ENCODE results near the gene ATP8B3. TPM values are rescaled to one million over a fixed set of nuclear protein-coding genes. Genes with fewer than 3 reads are reported as not detected.

The ATP8B3 gene
- total and polyA plus RNA-seq, 5 donors from 2014 or later: 1.1 to 12.2 (median 3.2) TPM

DNA sequence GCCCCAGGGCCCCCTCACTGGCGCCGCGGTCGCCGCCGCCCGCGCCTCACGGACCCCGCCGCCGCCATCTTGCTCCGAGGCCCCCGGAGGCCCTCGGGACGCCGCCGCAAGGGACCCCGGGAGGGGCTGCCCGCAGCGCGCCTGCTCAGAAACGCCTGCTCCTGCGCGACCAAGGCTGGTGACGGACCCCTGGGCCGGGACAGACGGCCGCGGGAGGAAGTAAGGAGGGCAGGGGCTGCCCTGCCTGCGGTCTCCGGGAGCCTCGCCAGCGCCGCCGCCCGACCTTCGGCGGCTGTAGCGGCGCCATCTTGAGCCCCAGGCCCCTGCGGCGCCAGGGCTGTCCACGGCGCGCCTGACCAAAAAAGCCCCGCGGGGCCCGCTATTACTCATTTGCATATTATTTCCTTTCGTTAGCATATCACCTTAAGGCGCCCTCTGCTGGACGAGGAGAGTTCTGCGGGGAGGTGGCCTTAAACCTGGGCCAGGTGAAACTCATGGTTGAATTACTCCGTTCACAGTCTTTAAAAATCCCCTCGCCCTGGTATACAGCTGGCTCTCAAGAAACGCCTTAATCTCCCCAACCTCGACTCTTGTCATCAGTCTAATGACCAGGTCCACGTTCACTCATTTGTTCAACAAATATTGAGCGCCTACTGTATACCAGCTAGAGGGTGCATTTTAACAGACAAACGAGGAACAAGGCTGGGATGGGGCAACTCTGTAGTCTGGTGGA is 36.5 kb upstream of the ATP8B3 start, which contains the start of gene REXO1:
Gene REXO1, minus strand, starts transcription at position 85 of the 733 bp plus-strand sequence. CDS start 125 bp downstream, outside the sequence.
- peaks cover 4% of the 10 kb centered on the region for H3K27me3 Mint-ChIP-seq
- Histone ChIP-seq H3K27me3 (ENCODE audit: control insufficient read depth, insufficient read depth, low read length) (no peaks in the 10 kb centered on the region), H3K9me3 (ENCODE audit: control insufficient read depth in 2 of 2, low read length in 2 of 2) (no peaks in the 10 kb centered on the region), H3K36me3 (ENCODE audit: control insufficient read depth, insufficient read depth, low read length) (peaks cover 6% of the 10 kb centered on the region), H3K27ac (ENCODE audit: insufficient read depth, low read length, poor library complexity, severe bottlenecking) (peak within 1 kb of the TSS; percentile 96), H3K4me1 (ENCODE audit: control insufficient read depth, insufficient read depth, low read length, poor library complexity, severe bottlenecking) (peaks cover 73% of the 10 kb centered on the region), H3K4me3 (ENCODE audit: low read depth, low read length) (peak within 1 kb of the TSS; percentile 90)
- H3K4me3 Mint-ChIP-seq: peak within 1 kb of the TSS; percentile 89 to 93 (median 92)
- ATAC-seq (ENCODE audit: low read depth in 2 of 2): peak; percentile 79 to 85
- H3K36me3 Mint-ChIP-seq: peaks cover 9% of the 10 kb centered on the region
- H3K9me3 Mint-ChIP-seq: no peaks in the 10 kb centered on the region
- DNase-seq: peak; percentile 96 to 99 (median 97)
- H3K4me1 Mint-ChIP-seq: peaks cover 0 to 72% (median 26%) of the 10 kb centered on the region in 4 donors
- peak within 1 kb of the TSS; percentile 81 to 94 (median 90) for H3K27ac Mint-ChIP-seq

DNA sequence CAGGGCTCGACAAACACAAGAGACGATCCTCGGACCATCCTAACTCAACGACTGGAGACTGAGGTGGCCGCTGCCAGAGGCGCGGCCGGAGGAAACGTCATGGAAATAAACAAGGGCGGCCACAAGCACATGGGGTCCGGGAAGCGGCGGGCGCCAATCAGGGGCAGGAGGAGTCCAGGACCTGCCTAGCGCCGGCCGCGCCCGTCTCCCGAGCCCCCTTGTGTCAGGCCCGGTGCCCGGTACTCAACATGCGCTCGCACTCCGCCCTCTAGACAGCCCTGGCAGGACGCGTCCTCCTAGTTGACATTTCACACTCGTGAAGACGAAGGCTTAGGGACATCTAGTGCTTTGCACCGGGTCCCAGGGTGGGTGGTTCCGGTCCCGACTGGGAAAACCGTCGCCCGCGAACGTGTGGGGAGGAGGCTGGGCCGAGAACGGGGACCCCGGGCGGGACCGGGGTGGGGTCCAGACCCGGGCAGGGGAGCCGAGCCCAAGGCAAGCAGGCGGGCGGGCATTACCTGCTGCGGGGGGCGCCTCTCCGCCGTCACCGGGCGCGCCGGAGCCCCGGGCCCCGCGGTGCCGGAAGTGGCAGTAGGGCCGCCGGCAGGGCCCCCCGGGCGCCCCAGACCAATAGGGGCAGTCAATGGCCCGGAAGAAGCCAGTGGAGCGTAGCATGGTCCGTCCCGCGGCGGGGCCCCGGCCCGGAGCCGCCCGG is 35.8 kb upstream of the ATP8B3 start:
- Mint-ChIP-seq H3K27me3 (peaks cover 4% of the 10 kb centered on the region), H3K4me1 (peaks cover 0 to 68% (median 21%) of the 10 kb centered on the region in 4 donors), H3K36me3 (peaks cover 6% of the 10 kb centered on the region), H3K27ac (peak overlapping the region; percentile 72 to 94 (median 77)), H3K4me3 (peak overlapping the region; percentile 89 to 93 (median 92)), H3K9me3 (peaks cover 0 to under 1% (median 0%) of the 10 kb centered on the region in 7 donors)
- Histone ChIP-seq H3K4me3 (ENCODE audit: low read depth, low read length) (peak overlapping the region; percentile 90), H3K27me3 (ENCODE audit: control insufficient read depth, insufficient read depth, low read length) (no peaks in the 10 kb centered on the region), H3K4me1 (ENCODE audit: control insufficient read depth, insufficient read depth, low read length, poor library complexity, severe bottlenecking) (peaks cover 73% of the 10 kb centered on the region), H3K27ac (ENCODE audit: insufficient read depth, low read length, poor library complexity, severe bottlenecking) (peak overlapping the region; percentile 96), H3K9me3 (ENCODE audit: control insufficient read depth in 2 of 2, low read length in 2 of 2) (no peaks in the 10 kb centered on the region), H3K36me3 (ENCODE audit: control insufficient read depth, insufficient read depth, low read length) (peaks cover 6% of the 10 kb centered on the region)
- DNase-seq (peak in 2 of 3 donors; percentile 17 to 30), ATAC-seq (ENCODE audit: low read depth in 2 of 2) (peak; percentile 4 to 6)

DNA sequence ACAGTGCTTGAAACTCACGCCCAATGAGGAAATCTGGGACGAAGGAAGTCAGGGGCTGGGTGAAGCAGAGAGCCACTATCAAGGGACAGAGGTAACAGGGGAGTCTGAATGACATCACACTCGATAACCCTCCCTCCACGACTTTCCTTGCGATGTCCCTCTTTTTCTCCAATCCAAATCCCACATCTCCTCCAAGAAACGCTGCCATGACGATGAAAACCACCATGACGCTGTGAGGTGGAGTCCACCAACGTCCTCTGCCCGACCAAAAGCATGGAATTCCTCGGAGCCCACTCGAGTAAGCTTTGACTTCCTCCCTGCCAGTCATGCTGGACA is 35.2 kb upstream of the ATP8B3 start:
- ATAC-seq (ENCODE audit: low read depth in 2 of 2) (no peak), DNase-seq (no peak)
- no peaks in the 10 kb centered on the region for H3K9me3 ChIP-seq (ENCODE audit: control insufficient read depth in 2 of 2, low read length in 2 of 2)
- Mint-ChIP-seq H3K27me3 (peaks cover 4% of the 10 kb centered on the region), H3K4me1 (peaks cover 0 to 71% (median 21%) of the 10 kb centered on the region in 4 donors), H3K4me3 (peak overlapping the region; percentile 89 to 93 (median 92)), H3K9me3 (peaks cover 0 to 2% (median 0%) of the 10 kb centered on the region in 7 donors), H3K36me3 (peaks cover 6% of the 10 kb centered on the region), H3K27ac (peak overlapping the region; percentile 72 to 94 (median 90))
- H3K4me1 ChIP-seq (ENCODE audit: control insufficient read depth, insufficient read depth, low read length, poor library complexity, severe bottlenecking): peaks cover 73% of the 10 kb centered on the region
- peaks cover 6% of the 10 kb centered on the region for H3K36me3 ChIP-seq (ENCODE audit: control insufficient read depth, insufficient read depth, low read length)
- no peaks in the 10 kb centered on the region for H3K27me3 ChIP-seq (ENCODE audit: control insufficient read depth, insufficient read depth, low read length)
- H3K4me3 ChIP-seq (ENCODE audit: low read depth, low read length): peak overlapping the region; percentile 90
- peak overlapping the region; percentile 96 for H3K27ac ChIP-seq (ENCODE audit: insufficient read depth, low read length, poor library complexity, severe bottlenecking)

DNA sequence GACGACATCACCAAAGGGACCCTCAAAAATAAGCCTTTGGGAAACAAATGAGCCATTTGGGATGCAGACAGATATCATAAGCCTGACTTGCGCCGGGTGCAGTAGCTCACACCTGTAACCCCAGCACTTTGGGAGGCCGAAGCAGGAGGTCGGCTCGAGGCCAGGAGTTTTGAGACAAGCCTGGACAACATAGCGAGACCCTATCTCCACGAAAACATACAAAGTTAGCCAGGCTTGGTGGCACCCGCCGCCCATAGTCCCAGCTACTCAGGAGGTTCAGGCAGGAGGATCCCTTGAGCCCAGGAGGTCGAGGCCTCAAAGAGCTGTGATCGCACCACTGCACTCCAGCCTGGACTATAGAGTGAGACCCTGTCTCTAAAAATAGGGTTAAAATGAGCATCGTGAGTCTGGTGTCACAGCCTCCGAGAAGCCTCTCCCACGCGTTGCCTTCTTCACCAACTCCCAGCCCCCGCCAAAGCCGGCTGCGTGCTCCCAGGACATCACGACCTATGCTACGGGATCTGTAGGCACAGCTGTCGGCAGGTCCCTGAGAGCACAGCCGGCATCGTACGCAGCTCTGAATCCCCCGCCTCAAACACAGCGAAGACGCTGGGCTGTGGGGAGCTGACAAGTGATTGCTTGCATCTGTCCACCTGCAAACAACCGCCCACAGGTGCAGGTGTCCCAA is 34.6 kb upstream of the ATP8B3 start:
- H3K36me3 Mint-ChIP-seq: peaks cover 6% of the 10 kb centered on the region
- peak overlapping the region; percentile 90 for H3K4me3 ChIP-seq (ENCODE audit: low read depth, low read length)
- peak overlapping the region in 2 of 3 donors; percentile 72 to 94 for H3K27ac Mint-ChIP-seq
- no peak for DNase-seq
- peaks cover 4% of the 10 kb centered on the region for H3K27me3 Mint-ChIP-seq
- H3K27me3 ChIP-seq (ENCODE audit: control insufficient read depth, insufficient read depth, low read length): no peaks in the 10 kb centered on the region
- H3K9me3 Mint-ChIP-seq: peaks cover 0 to 2% (median 0%) of the 10 kb centered on the region in 7 donors
- peaks cover 0 to 74% (median 23%) of the 10 kb centered on the region in 4 donors for H3K4me1 Mint-ChIP-seq
- no peak for ATAC-seq (ENCODE audit: low read depth in 2 of 2)
- H3K9me3 ChIP-seq (ENCODE audit: control insufficient read depth in 2 of 2, low read length in 2 of 2): no peaks in the 10 kb centered on the region
- H3K27ac ChIP-seq (ENCODE audit: insufficient read depth, low read length, poor library complexity, severe bottlenecking): peak overlapping the region; percentile 96
- H3K36me3 ChIP-seq (ENCODE audit: control insufficient read depth, insufficient read depth, low read length): peaks cover 6% of the 10 kb centered on the region
- peak overlapping the region; percentile 89 to 93 (median 92) for H3K4me3 Mint-ChIP-seq
- H3K4me1 ChIP-seq (ENCODE audit: control insufficient read depth, insufficient read depth, low read length, poor library complexity, severe bottlenecking): peaks cover 71% of the 10 kb centered on the region

DNA sequence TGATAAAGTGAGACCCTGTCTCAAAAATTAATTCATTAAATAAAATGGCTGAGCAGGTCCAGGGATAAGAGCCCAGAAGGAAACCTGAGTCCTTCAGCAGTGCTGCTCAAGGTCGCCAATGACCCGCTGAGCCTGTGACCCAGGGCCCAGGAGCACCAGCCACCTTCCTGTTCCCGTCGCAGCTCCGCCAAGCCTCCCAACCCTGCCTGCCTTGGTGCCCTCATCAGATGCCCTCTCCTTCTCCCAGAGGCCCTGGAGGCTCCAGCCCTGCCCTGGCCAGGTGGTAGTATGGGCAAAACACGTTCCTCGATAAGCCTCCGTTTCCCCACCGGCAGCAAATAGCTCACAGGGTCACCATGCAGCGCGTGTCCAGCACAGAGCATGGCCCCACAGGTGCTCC is 33.6 kb upstream of the ATP8B3 start:
- Mint-ChIP-seq H3K27ac (no peak overlapping the region), H3K4me3 (peak overlapping the region in 3 of 4 donors; percentile 84 to 92 (median 91)), H3K9me3 (peaks cover 0 to 2% (median 0%) of the 10 kb centered on the region in 7 donors), H3K27me3 (peaks cover 4% of the 10 kb centered on the region), H3K4me1 (peaks cover 0 to 74% (median 24%) of the 10 kb centered on the region in 4 donors), H3K36me3 (peaks cover 6% of the 10 kb centered on the region)
- H3K9me3 ChIP-seq (ENCODE audit: control insufficient read depth in 2 of 2, low read length in 2 of 2): no peaks in the 10 kb centered on the region
- no peaks in the 10 kb centered on the region for H3K27me3 ChIP-seq (ENCODE audit: control insufficient read depth, insufficient read depth, low read length)
- H3K27ac ChIP-seq (ENCODE audit: insufficient read depth, low read length, poor library complexity, severe bottlenecking): no peak overlapping the region
- H3K36me3 ChIP-seq (ENCODE audit: control insufficient read depth, insufficient read depth, low read length): peaks cover 6% of the 10 kb centered on the region
- ATAC-seq (ENCODE audit: low read depth in 2 of 2): no peak
- peaks cover 71% of the 10 kb centered on the region for H3K4me1 ChIP-seq (ENCODE audit: control insufficient read depth, insufficient read depth, low read length, poor library complexity, severe bottlenecking)
- no peak for DNase-seq
- H3K4me3 ChIP-seq (ENCODE audit: low read depth, low read length): no peak overlapping the region

DNA sequence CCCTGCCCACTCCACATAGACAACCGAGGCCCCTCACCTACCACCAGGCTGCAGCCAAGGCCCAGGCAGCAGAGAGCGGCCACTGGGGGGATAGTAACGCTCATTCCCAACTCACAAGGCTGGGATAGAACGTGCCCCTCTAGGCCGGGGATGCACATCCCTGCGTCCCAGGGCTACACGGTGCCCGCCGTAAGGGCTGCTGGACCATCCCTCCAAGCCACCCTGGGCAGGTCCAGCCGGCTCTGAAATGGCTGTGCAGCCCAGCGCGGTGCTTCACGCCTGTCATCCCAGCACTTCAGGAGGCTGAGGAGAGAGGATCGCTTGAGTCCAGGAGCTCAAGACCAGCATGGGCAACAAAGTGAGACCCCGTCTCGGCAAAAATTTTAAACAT is 33.0 kb upstream of the ATP8B3 start:
- peaks cover 4% of the 10 kb centered on the region for H3K27me3 Mint-ChIP-seq
- Histone ChIP-seq H3K9me3 (ENCODE audit: control insufficient read depth in 2 of 2, low read length in 2 of 2) (no peaks in the 10 kb centered on the region), H3K27ac (ENCODE audit: insufficient read depth, low read length, poor library complexity, severe bottlenecking) (no peak overlapping the region), H3K36me3 (ENCODE audit: control insufficient read depth, insufficient read depth, low read length) (peaks cover 6% of the 10 kb centered on the region), H3K4me1 (ENCODE audit: control insufficient read depth, insufficient read depth, low read length, poor library complexity, severe bottlenecking) (peaks cover 71% of the 10 kb centered on the region), H3K27me3 (ENCODE audit: control insufficient read depth, insufficient read depth, low read length) (no peaks in the 10 kb centered on the region), H3K4me3 (ENCODE audit: low read depth, low read length) (no peak overlapping the region)
- peaks cover 0 to 2% (median 0%) of the 10 kb centered on the region in 7 donors for H3K9me3 Mint-ChIP-seq
- H3K4me1 Mint-ChIP-seq: peaks cover 0 to 75% (median 24%) of the 10 kb centered on the region in 4 donors
- H3K4me3 Mint-ChIP-seq: peak overlapping the region in 3 of 4 donors; percentile 11 to 92 (median 24)
- ATAC-seq (ENCODE audit: low read depth in 2 of 2): no peak
- peaks cover 6% of the 10 kb centered on the region for H3K36me3 Mint-ChIP-seq
- H3K27ac Mint-ChIP-seq: no peak overlapping the region
- no peak for DNase-seq

DNA sequence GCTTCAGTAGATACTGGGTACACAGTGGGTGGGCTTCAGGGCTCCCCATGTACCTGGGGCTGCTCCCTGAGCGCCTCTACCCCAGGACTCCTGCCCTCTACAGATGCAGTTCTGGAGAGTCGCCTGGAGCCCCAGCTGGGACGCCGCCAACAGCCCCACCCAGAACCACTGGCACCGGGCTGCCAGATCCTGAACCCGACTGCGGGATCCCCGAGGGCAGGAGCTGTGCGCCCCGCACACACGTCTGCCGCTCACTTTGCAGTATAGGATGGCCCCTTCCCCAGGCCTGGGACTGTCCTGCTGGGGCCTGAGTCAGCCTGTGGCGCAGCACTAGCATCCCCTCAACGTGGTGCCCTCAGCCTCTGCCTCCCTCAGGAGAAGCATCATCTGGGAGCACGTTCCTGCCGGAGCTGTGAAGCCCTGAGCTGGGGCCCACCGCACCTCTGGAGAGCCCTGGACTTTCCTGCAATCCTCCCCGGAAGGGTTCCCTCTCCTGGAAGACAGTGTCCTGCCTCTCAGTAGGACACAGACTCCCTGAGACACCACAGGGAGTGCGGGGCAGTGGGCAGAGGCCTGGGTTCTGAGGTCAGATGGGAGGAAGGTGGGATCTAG is 32.5 kb upstream of the ATP8B3 start:
- H3K4me1 Mint-ChIP-seq: peaks cover 0 to 75% (median 22%) of the 10 kb centered on the region in 4 donors

More for the DNA sequence above, 32.5 kb upstream of the ATP8B3 start:
- Histone ChIP-seq H3K4me1 (ENCODE audit: control insufficient read depth, insufficient read depth, low read length, poor library complexity, severe bottlenecking) (peaks cover 71% of the 10 kb centered on the region), H3K36me3 (ENCODE audit: control insufficient read depth, insufficient read depth, low read length) (peaks cover 6% of the 10 kb centered on the region), H3K27ac (ENCODE audit: insufficient read depth, low read length, poor library complexity, severe bottlenecking) (no peak overlapping the region), H3K27me3 (ENCODE audit: control insufficient read depth, insufficient read depth, low read length) (no peaks in the 10 kb centered on the region), H3K4me3 (ENCODE audit: low read depth, low read length) (no peak overlapping the region), H3K9me3 (ENCODE audit: control insufficient read depth in 2 of 2, low read length in 2 of 2) (no peaks in the 10 kb centered on the region)
- Mint-ChIP-seq H3K36me3 (peaks cover 6% of the 10 kb centered on the region), H3K27ac (no peak overlapping the region), H3K4me3 (peak overlapping the region in 3 of 4 donors; percentile 11 to 92 (median 24)), H3K27me3 (peaks cover 4% of the 10 kb centered on the region), H3K9me3 (peaks cover 0 to 2% (median 0%) of the 10 kb centered on the region in 7 donors)
- ATAC-seq (ENCODE audit: low read depth in 2 of 2) (no peak), DNase-seq (no peak)
